HG03135 (cell line): ENCODE data around the gene N4BP2L2.

Experiments
- ATAC-seq: cut with Tn5 transposase; IDR thresholded peaks from one replicate; pipeline ENCODE4 v1.9.1; 2021; ENCODE audit warnings: mild to moderate bottlenecking, moderate library complexity; ENCODE audit not compliant: unreplicated experiment

Gene N4BP2L2

DNA sequence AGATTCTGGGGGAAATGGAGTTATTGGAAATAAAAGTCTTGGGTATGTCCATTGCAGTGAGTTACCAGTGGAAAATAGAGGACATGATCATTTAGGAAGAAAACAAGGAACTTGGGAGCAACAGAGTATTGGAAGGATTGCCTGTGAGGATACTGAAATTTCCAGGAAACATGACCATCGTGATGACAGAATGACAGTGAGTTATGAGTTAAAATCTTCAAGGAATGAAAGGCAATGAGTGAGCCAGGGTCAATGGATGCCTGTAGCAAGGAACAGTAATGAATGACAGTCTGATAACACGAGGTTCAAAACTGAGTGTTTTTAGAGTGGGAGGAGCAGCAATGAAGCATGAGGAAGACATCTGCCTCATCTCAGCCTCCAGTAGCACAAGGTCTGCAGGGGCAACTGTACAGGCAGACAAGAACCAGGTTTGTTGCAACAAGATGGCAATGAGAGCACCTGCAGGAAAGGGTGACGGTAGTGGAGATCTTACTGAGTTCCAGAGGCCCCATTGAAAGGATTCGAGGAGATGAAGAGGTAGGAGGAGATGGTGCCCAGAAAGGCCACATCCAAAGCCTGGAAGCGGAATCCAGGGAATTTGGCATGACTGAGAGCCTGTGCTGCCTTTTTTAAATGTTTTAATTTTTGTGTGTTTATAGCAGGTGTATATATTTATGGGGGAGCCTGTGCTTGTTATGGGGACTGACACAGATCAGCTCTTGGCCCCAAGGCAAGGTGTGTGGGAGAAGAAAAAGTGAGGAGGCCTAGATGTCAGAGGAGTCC, 154.6 kb downstream of the N4BP2L2 start:
- no peak for ATAC-seq
